ENCODE data around the gene ESX1. TPM values are rescaled to one million over a fixed set of nuclear protein-coding genes. Genes with fewer than 3 reads are reported as not detected.
"Not testable (repeated sequence)": the region's sequence is repeated elsewhere in the genome, so short reads cannot be mapped to it uniquely, and the experiment has no call there.

Gene ESX1
- polyA plus RNA-seq, 3 donors = not detected

DNA sequence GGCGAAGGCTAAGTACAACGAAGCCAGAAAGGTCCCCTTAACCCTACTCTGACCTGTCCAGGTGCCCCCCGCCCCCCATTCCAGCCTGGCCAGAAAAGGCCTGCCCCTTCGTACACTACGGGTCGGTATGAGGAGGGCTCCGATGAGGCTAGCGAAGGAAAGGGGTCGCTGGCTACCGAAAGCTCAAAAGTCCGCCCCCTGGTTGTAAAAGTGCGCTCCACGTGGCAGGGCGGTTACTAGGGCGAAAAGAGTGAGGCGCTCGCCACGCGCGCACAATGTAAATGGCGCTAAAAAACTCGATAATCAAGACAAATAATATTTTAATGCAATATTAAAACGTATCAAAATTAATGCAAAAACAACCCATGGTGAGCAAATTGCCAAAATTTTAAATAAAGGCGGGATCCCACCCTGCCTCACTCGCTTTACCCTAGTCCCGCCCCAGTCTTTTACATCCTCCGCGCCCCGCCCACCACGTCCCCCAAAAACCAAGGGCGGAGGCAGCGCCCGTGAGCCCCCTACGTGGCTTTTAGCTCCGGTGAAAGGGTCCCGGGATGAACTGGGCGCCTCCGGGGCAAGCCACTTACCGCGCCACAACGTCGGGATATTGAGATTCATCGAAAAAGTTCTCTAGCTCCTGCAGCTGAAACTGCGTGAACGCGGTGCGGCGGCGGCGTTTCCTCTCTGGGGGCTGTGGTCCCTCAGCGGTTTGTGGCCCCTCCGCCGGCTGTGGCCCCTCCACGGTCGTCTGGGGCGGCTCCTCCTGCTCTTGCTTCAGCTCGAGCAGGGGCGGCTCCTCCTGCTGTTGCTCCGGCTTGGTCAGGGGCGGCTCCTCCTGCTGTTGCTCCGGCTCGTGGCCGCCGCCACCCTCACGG, 929 bp downstream of the ESX1 start:
- H3K4me3 Mint-ChIP-seq = peak overlapping the region in 1 of 2 donors; percentile 83
- H3K27me3 Mint-ChIP-seq (ENCODE audit: low read depth in 3 of 3) = peaks cover 43 to 61% (median 59%) of the 10 kb centered on the region in 3 donors
- intact Hi-C loops (cut with micrococcal nuclease) = no loop called here
- Histone ChIP-seq H3K36me3 (replicated peaks in 1 of 2; ENCODE audit: control insufficient read depth in 1 of 2, insufficient read depth in 2 of 2, low read length in 2 of 2) (no peaks in the 10 kb centered on the region), H3K4me1 (ENCODE audit: control insufficient read depth in 1 of 2, insufficient read depth in 2 of 2, low read length in 2 of 2) (peaks cover 0 to 5% of the 10 kb centered on the region in 2 donors), H3K27ac (ENCODE audit: low read depth in 1 of 2, low read length in 2 of 2) (no peak overlapping the region), H4K20me1 (ENCODE audit: insufficient read depth, low read length) (no peaks in the 10 kb centered on the region), H3K27me3 (ENCODE audit: control insufficient read depth in 2 of 2, insufficient read depth in 2 of 2, low read length in 2 of 2) (peaks cover 14 to 54% of the 10 kb centered on the region in 2 donors), H3K79me2 (ENCODE audit: insufficient read depth, low read length) (no peaks in the 10 kb centered on the region), H2AFZ (ENCODE audit: insufficient read depth, low read depth, low read length, poor library complexity, severe bottlenecking) (no peak overlapping the region), H3K9me3 (replicated peaks in 1 of 2; ENCODE audit: control insufficient read depth in 1 of 2, insufficient read depth in 1 of 2, low read length in 2 of 2) (peaks cover 0 to 16% of the 10 kb centered on the region in 2 donors), H3K9ac (ENCODE audit: insufficient read depth, low read length, poor library complexity, severe bottlenecking) (no peak overlapping the region), H3K4me2 (replicated peaks; ENCODE audit: extremely low read depth, low read length, poor library complexity, severe bottlenecking) (no peak overlapping the region), H3K4me3 (replicated peaks in 1 of 3; ENCODE audit: low read depth in 2 of 3, low read length in 3 of 3) (no peak overlapping the region)
- WGBS (ENCODE audit: insufficient coverage) = 3% methylated on average over 18 of the region's 65 CpGs
- peaks cover 5% of the 10 kb centered on the region for H3K4me1 Mint-ChIP-seq
- no peak for TF ChIP-seq CTCF (IDR thresholded peaks at IDR 0.05)
- no peak for DNase-seq
- peak overlapping the region in 1 of 7 donors; percentile 56 for H3K27ac Mint-ChIP-seq
- H3K36me3 Mint-ChIP-seq = no peaks in the 10 kb centered on the region
- peaks cover 0 to 28% (median 5%) of the 10 kb centered on the region in 7 donors for H3K9me3 Mint-ChIP-seq

DNA sequence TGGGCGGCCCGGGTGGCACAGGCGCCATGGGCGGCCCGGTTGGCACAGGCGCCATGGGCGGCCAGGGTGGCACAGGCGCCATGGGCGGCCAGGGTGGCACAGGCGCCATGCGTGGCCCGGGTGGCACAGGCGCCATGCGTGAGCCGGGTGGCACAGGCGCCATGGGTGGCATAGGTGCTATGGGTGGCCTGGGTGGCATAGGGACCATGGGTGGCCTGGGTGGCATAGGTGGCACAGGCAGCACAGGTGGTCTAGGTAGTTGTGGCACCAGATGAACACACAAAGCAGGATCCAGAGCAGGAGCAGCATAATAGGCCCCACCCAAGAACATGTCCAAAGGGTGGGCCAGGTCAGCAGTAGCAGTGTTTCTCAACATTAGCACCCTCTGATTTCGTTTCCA, 4.3 kb downstream of the ESX1 start:
- Histone ChIP-seq H3K4me1 (ENCODE audit: control insufficient read depth in 1 of 2, insufficient read depth in 2 of 2, low read length in 2 of 2) (peaks cover 0 to 5% of the 10 kb centered on the region in 2 donors), H3K9ac (ENCODE audit: insufficient read depth, low read length, poor library complexity, severe bottlenecking) (no peak overlapping the region), H3K4me2 (replicated peaks; ENCODE audit: extremely low read depth, low read length, poor library complexity, severe bottlenecking) (no peak overlapping the region), H3K79me2 (ENCODE audit: insufficient read depth, low read length) (no peaks in the 10 kb centered on the region), H3K36me3 (replicated peaks in 1 of 2; ENCODE audit: control insufficient read depth in 1 of 2, insufficient read depth in 2 of 2, low read length in 2 of 2) (no peaks in the 10 kb centered on the region), H3K4me3 (replicated peaks in 1 of 3; ENCODE audit: low read depth in 2 of 3, low read length in 3 of 3) (no peak overlapping the region), H3K9me3 (replicated peaks in 1 of 2; ENCODE audit: control insufficient read depth in 1 of 2, insufficient read depth in 1 of 2, low read length in 2 of 2) (peaks cover 0 to 16% of the 10 kb centered on the region in 2 donors), H3K27ac (ENCODE audit: low read depth in 1 of 2, low read length in 2 of 2) (no peak overlapping the region), H3K27me3 (ENCODE audit: control insufficient read depth in 2 of 2, insufficient read depth in 2 of 2, low read length in 2 of 2) (peaks cover 11 to 41% of the 10 kb centered on the region in 2 donors), H2AFZ (ENCODE audit: insufficient read depth, low read depth, low read length, poor library complexity, severe bottlenecking) (no peak overlapping the region), H4K20me1 (ENCODE audit: insufficient read depth, low read length) (no peaks in the 10 kb centered on the region)
- WGBS (ENCODE audit: insufficient coverage) = 100% methylated on average over 3 of the region's 17 CpGs
- Mint-ChIP-seq H3K4me3 (no peak overlapping the region), H3K4me1 (peaks cover 5% of the 10 kb centered on the region), H3K36me3 (no peaks in the 10 kb centered on the region), H3K27ac (no peak overlapping the region), H3K9me3 (peaks cover 0 to 15% (median 2%) of the 10 kb centered on the region in 7 donors), H3K27me3 (ENCODE audit: low read depth in 3 of 3) (peaks cover 33 to 51% (median 49%) of the 10 kb centered on the region in 3 donors)
- intact Hi-C loops (cut with micrococcal nuclease) = no loop called here
- no peak for DNase-seq
- TF ChIP-seq CTCF (IDR thresholded peaks at IDR 0.05) = no peak

GRCh38 chrX:104230060-104230459, 24.7 kb downstream of the ESX1 start:
- H3K36me3 Mint-ChIP-seq; H3K27ac ChIP-seq (ENCODE audit: low read depth in 1 of 2, low read length in 2 of 2); H2AFZ ChIP-seq (ENCODE audit: insufficient read depth, low read depth, low read length, poor library complexity, severe bottlenecking); H3K36me3 ChIP-seq (replicated peaks in 1 of 2; ENCODE audit: control insufficient read depth in 1 of 2, insufficient read depth in 2 of 2, low read length in 2 of 2); H3K4me1 Mint-ChIP-seq; intact Hi-C loops (cut with micrococcal nuclease); DNase-seq; H3K9me3 ChIP-seq (replicated peaks in 1 of 2; ENCODE audit: control insufficient read depth in 1 of 2, insufficient read depth in 1 of 2, low read length in 2 of 2); H3K27ac Mint-ChIP-seq; H3K27me3 Mint-ChIP-seq (ENCODE audit: low read depth in 3 of 3); H3K4me3 Mint-ChIP-seq; H3K9ac ChIP-seq (ENCODE audit: insufficient read depth, low read length, poor library complexity, severe bottlenecking); H3K79me2 ChIP-seq (ENCODE audit: insufficient read depth, low read length); H3K9me3 Mint-ChIP-seq; H3K27me3 ChIP-seq (ENCODE audit: control insufficient read depth in 2 of 2, insufficient read depth in 2 of 2, low read length in 2 of 2); H3K4me2 ChIP-seq (replicated peaks; ENCODE audit: extremely low read depth, low read length, poor library complexity, severe bottlenecking); H3K4me1 ChIP-seq (ENCODE audit: control insufficient read depth in 1 of 2, insufficient read depth in 2 of 2, low read length in 2 of 2); H4K20me1 ChIP-seq (ENCODE audit: insufficient read depth, low read length); H3K4me3 ChIP-seq (replicated peaks in 1 of 3; ENCODE audit: low read depth in 2 of 3, low read length in 3 of 3): not testable (repeated sequence)
- WGBS (ENCODE audit: insufficient coverage) = no CpG with 5 or more reads among the region's 10 CpGs

Data from CD14-positive monocyte (primary cell).